ENCODE data around the gene INHBB. TPM values are rescaled to one million over a fixed set of nuclear protein-coding genes. Genes with fewer than 3 reads are reported as not detected.

INHBB gene
- total and polyA plus RNA-seq, 2 of the 4 experiments (the other 2 are of a cell fraction), result 0.18 to 0.92 TPM

DNA sequence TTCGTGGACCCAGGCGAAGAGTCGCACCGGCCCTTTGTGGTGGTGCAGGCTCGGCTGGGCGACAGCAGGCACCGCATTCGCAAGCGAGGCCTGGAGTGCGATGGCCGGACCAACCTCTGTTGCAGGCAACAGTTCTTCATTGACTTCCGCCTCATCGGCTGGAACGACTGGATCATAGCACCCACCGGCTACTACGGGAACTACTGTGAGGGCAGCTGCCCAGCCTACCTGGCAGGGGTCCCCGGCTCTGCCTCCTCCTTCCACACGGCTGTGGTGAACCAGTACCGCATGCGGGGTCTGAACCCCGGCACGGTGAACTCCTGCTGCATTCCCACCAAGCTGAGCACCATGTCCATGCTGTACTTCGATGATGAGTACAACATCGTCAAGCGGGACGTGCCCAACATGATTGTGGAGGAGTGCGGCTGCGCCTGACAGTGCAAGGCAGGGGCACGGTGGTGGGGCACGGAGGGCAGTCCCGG is 3.5 kb downstream of the INHBB start:
- Histone ChIP-seq H2BK120ac (ENCODE audit: low read depth, low read length) (no peak overlapping the region), H3K36me3 (ENCODE audit: control insufficient read depth, insufficient read depth, low read length) (no peaks in the 10 kb centered on the region), H2AK5ac (ENCODE audit: low read depth, low read length) (no peak overlapping the region), H2BK20ac (ENCODE audit: low read depth, low read length) (no peak overlapping the region), H4K8ac (ENCODE audit: low read depth in 2 of 2, low read length in 2 of 2) (no peak overlapping the region), H4K91ac (ENCODE audit: insufficient read depth, low read depth, low read length) (no peak overlapping the region), H3K79me1 (ENCODE audit: low read depth in 1 of 2, low read length in 2 of 2) (no peaks in the 10 kb centered on the region), H3K23ac (ENCODE audit: low read depth, low read length) (no peak overlapping the region), H3K18ac (ENCODE audit: low read depth, low read length) (no peak overlapping the region), H4K5ac (ENCODE audit: low read depth, low read length) (no peak overlapping the region), H4K20me1 (ENCODE audit: insufficient read depth, low read length) (peaks cover 6% of the 10 kb centered on the region), H3K4me1 (ENCODE audit: control insufficient read depth, insufficient read depth, low read length) (peaks cover 3% of the 10 kb centered on the region; the same call in 1 of the 2 replicates), H2AFZ (replicated peaks; ENCODE audit: low read length, poor library complexity) (peak overlapping the region; percentile 19), H3K9me3 (ENCODE audit: control insufficient read depth, insufficient read depth, low read length) (no peaks in the 10 kb centered on the region), H3K9me1 (ENCODE audit: insufficient read depth, low read length) (no peaks in the 10 kb centered on the region), H3K56ac (ENCODE audit: extremely low read depth, insufficient read depth, low read length) (no peak overlapping the region), H2AK9ac (replicated peaks; ENCODE audit: low read depth, low read length, poor library complexity) (no peak overlapping the region), H3K4me2 (ENCODE audit: low read depth, low read length) (no peak overlapping the region), H2BK15ac (ENCODE audit: low read depth, low read length) (no peak overlapping the region), H3K4ac (ENCODE audit: low read depth, low read length) (no peak overlapping the region), H2BK5ac (ENCODE audit: low read depth, low read length, poor library complexity, severe bottlenecking) (no peak overlapping the region), H3K27me3 (ENCODE audit: control insufficient read depth, insufficient read depth, low read length) (peaks cover 79% of the 10 kb centered on the region), H3K27ac (ENCODE audit: insufficient read depth, low read length) (no peak overlapping the region), H3K9ac (ENCODE audit: low read depth, low read length) (no peak overlapping the region), H3K14ac (replicated peaks; ENCODE audit: low read depth, low read length) (no peak overlapping the region), H3K4me3 (ENCODE audit: insufficient read depth, low read depth, low read length) (no peak overlapping the region)
- TF ChIP-seq MAZ (IDR thresholded peaks at IDR 0.05; ENCODE audit: borderline replicate concordance, low read depth, low read length) (no peak), SMC3 (IDR thresholded peaks at IDR 0.05; ENCODE audit: low read depth, low read length) (no peak), MXI1 (IDR thresholded peaks at IDR 0.05; ENCODE audit: borderline replicate concordance, low read depth, low read length) (no peak), RCOR1 (IDR thresholded peaks at IDR 0.05; ENCODE audit: insufficient replicate concordance, low read length) (no peak), CEBPB (IDR thresholded peaks at IDR 0.05; ENCODE audit: low read depth, low read length) (no peak), NFE2L2 (IDR thresholded peaks at IDR 0.05; ENCODE audit: low read depth, low read length) (no peak), CHD1 (IDR thresholded peaks at IDR 0.05; ENCODE audit: low read depth, low read length) (no peak), BHLHE40 (IDR thresholded peaks at IDR 0.05; ENCODE audit: low read depth, low read length) (no peak), POLR2A (IDR thresholded peaks at IDR 0.05; ENCODE audit: low read depth, low read length) (no peak), RAD21 (IDR thresholded peaks at IDR 0.05; ENCODE audit: low read length) (no peak)
- TF ChIP-seq, protein P1, sequence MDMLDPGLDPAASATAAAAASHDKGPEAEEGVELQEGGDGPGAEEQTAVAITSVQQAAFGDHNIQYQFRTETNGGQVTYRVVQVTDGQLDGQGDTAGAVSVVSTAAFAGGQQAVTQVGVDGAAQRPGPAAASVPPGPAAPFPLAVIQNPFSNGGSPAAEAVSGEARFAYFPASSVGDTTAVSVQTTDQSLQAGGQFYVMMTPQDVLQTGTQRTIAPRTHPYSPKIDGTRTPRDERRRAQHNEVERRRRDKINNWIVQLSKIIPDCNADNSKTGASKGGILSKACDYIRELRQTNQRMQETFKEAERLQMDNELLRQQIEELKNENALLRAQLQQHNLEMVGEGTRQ (IDR thresholded peaks at IDR 0.05; ENCODE audit: low read depth, low read length), result no peak
- BruUV-seq (replicated peaks), result no TSS peak
- CTCF ChIA-PET, result no interaction called here
- dilution Hi-C loops (cut with HindIII; ENCODE audit: low sequenced_read_pairs, unreplicated experiment) (no loop called here), in situ Hi-C loops (cut with MboI; ENCODE audit: low sequenced_read_pairs) (loop anchor here (10.0 to 25.0 kb wide), 2 partner anchors 463 to 725 kb away; no protein-coding TSS in a partner anchor), intact Hi-C loops (cut with micrococcal nuclease) (no loop called here)
- no peak for ATAC-seq (ENCODE audit: low read depth)
- POLR2A ChIA-PET (ENCODE audit: unreplicated experiment), result no interaction called here
- DNase-seq, result no peak
- WGBS, 2 experiments (ENCODE audit: extremely low coverage in 2 of 2, insufficient read length in 1 of 2), result 73% methylated on average over 26 of the region's 31 CpGs; no CpG with 5 or more reads in 1 of the 2 experiments

All from IMR-90 (cell line).